C1 segment of cervical spinal cord (tissue), 14 donors: Measurements from ENCODE around the gene DRC1.
A peak's percentile ranks its signal among the peaks of the same experiment; 100 is the strongest.
"Not testable (repeated sequence)": the region's sequence is repeated elsewhere in the genome, so short reads cannot be mapped to it uniquely, and the experiment has no call there.

Experiments
- DNase-seq, 14 donors: peaks; one replicate each; lab custom pipeline; 2025; lab: John Stamatoyannopoulos, UW

The DRC1 gene

DNA sequence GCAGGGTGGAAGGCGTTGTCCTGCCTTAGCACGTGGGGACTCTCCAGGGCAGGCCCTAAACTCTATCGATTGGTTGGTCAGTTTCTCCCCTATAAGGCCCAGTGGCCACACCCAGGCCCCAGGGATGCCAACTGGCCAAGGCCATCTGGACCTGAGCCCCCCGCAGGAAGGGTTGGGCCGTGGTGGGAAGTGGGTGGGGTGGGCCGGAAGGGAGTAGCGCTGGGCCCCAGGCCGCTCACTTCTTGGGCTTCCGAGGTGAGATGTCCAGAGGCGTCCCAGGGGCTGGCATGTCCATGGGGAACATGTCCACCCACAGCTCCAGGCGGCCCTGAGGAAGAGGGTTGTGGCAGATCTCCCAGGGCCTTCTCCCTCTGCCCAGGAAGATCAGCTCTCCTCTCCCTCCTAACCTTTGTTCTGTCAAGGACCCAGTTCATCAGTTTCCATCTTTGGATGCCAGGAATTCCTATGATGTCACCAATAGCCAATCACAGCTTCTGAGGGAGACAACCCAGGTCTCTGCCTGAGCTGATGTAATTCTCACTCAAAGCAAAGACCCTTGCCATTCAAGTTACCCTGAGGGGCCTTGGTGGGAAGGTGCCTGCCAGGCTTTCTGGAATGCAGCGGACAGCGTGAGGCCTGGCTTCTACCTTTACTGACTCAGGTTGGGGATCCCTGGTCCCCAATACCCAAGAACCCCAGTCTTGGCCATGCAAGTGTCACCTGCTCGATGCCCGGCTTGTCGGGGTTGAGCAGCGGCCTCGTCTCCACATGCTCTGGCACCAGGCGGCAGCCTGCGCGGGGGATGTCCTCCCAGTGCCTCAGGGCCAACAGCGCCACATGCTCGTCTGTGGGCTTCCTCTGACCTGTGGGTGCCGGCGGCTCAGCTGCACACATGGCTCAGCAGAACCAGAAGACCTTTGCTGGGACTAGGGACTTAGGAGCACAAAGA lies 61.8 kb downstream of the DRC1 start:
- no peak for DNase-seq

DNA sequence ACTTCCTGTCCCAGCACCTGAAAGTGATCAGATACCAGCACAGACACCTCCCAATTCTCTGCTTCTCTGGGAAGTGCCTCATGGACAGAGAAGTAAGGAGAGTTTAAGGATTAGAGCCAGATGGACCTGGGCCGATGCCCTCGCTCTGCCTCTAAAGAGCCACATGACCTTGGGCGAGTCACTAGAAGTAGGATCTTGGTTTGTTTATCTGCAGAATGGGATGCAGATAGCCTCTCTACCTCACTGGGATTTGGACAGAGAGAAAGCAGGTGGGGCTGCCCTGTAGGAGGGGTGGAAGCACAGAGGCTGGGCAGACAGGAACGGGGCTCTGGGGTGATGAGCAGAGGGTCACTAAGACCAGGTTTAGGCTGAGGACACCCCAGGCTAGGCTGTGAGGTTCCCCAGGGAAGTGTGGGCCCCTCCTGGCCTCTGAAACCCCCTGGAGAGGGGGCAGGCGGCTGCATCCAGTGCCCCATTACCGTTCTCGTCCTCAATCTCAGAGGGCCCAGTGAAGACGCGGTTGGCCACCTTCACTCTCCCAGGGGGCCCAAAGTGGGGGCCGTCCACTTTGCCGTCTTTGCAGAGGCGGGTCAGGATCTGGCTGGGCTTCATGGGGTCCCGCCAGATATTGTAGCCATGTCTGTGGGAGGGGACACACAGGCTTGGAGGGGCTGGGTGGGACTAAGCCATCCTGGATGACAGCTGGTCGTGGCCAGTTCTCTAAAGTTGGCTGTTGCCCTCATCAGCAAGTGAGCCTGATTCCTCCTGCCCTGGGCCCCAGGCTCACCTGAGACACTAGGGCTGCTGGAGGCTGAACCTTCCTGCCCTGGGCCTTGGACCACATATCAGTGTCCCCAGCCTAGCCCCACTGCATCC lies 62.9 kb downstream of the DRC1 start:
- no peak for DNase-seq

DNA sequence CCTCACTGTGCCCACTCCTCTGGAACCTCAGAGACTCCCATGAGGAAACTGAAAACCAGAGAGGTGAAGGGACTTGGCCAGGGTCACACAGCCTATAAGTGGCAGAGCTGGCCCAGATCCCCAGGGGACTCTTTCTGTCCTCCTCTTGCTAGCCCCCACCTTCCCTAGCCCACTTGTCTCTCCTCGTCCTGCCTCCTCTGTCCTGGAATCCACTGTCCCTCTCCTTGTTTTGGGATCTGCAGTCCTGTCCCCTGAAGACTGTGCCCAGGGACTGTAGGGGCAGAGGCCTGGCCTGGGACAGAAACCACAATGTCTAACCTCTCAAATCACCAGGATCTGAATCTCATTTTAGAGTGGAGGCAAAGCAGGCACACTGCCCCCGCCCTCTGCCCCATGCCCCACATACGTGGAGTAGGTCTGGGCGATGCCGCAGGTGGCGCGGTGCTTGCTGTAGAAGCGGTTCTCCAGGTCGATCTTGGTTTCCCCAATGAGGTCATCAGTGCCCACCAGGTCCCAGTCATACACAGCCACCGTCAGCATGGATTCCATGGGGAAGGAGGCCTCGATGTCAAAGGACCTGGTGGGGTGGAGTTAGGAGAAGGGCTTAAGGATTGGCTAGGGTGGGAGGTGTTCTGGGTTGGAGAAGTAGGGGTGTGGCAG lies 63.7 kb downstream of the DRC1 start:
- DNase-seq: no peak

DNA sequence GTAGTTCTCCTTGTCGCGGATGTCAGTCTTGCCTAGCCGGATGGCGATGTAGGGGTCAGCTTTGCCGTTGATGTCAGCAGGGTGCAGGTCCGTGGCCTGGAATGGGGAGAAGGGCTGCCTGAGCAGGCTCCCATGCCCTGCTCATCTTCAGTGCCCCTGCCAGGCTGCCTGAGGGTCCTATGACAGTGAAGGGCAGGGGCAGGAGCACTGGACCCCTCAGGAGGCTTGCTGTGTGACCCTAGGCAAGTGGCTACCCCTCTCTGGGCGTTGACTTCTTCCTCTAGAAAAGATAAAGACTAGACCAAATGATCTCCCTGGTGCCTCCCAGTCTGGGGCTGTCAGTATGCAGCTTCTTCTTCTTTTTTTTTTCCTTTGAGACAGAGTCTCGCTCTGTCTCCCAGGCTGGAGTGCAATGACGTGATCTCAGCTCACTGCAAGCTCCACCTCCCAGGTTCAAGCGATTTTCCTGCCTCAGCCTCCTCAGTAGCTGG lies 64.3 kb downstream of the DRC1 start:
- no peak for DNase-seq

DNA sequence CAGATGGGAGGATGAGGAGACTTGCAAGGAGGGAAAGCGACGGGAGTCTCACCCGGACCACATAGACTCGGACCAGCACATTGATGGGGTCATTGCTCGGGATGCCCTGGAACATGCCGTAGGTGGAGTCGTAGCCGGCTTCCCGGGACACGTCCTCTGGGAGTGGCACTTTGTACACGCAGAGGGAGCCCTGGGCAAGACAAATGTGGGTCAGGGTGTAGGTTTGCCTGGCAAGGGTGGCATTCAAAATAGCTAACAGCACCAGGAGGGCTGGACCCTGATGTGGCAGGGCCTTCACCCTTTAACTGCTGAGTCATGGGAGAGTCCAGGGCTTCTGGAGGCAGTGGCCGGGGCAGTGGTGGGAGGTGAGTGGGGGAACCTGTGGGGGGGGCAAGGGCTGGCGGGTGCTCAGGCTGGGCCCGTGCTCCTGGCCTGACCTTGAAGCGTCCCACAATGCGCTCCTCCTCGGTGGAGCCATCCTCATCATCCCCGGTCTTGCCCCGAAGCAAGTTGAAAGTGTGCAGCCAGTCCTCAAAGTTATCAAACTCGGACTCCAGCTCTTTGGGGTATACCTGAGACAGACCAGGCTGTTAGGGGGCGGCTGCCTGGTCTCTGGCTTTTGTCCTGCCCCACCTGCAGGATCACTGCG lies 65.1 kb downstream of the DRC1 start:
- no peak for DNase-seq

DNA sequence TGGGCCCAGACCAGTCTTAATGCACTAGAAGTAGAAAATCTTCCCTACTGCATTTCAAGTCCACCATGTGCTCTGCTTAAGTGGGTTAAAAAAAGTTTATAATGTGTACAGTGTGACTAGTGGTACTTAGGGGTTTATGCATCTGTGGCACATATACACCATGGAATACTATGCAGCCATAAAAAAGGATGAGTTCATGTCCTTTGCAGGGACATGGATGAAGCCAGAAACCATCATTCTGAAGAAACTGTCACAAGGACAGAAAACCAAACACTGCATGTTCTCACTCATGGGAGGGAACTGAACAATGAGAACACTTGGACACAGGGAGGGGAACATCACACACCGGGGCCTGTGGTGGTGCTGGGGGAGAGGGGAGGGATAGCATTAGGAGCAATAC lies 66.8 kb downstream of the DRC1 start:
- DNase-seq: not testable (repeated sequence)

DNA sequence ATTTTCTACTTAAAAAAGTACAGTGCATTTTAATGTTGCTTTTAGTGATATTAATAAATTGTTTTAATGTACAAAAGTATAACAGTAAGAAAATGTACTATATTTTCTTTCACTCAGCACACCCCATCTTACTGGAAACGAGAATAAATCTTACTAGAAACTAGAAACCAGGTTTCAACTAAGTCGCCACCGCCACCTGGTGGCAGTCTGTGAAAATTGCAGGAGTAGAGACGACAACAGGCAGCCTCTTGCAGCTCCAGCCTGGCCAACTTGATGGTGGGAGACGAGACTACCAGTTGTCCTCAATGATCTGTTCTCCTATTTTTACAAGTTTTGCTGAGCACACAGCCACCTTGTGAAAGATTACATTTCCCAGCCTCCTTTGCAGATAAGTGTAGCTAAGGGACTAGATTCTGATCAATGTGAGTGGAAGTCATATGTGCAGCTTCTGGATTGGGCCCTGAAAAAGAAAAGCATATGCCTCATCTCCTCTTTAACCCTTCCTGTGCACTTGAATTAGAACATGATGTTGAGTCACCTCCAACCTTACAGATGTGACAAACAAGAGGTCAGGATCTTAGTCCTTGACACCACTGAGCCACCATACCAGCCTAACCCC lies 67.5 kb downstream of the DRC1 start:
- DNase-seq: no peak

DNA sequence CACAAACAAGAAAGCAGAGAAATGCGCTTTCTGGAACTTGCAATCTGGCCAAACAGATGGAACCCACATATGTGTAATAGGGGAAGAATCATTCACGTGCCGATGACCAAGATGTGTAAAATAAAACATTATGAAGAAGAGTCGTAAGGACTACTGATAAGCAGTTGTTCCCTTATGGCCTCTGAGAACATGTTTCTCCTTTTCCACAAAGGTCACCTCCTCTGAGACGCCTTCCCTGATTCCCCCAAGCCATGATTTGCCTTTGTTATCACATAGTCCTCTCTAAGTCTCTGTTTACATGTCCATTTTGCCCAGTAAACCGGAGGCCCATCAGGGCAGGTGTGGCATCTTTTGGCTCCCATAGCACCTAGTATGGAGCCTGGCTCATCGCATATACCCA lies 68.2 kb downstream of the DRC1 start:
- no peak for DNase-seq

DNA sequence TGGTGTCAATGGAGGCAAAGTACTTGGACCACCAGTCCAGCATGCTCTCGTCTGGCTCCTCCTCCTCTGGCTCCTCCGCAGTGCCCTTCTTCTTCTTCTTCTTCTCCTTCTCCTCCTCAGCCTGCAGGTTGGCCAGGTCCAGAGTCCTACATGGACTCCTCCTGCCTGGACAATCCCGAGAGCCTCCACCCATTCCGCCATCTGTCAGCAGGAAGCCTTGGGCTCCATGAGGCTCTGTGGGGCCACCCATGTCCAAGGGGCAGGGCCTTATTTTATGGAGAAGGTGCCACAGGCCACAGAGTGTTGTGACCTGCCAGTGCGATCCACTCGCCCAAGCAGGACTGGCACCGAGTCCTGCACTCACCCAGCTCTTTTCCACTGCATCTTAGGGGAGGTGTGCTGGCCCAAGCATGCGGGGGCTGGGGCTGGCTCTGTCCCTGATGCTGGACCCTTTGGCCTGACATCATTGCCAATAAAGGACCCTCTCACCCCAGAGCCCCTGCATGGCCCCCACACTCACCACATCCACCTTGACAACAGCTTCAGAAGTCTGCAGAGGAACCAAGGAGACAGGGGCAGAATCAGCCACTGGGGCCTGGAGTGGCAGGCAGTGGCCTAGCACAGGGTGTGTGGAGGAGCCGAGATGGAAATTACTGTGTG lies 69.0 kb downstream of the DRC1 start:
- DNase-seq: no peak

DNA sequence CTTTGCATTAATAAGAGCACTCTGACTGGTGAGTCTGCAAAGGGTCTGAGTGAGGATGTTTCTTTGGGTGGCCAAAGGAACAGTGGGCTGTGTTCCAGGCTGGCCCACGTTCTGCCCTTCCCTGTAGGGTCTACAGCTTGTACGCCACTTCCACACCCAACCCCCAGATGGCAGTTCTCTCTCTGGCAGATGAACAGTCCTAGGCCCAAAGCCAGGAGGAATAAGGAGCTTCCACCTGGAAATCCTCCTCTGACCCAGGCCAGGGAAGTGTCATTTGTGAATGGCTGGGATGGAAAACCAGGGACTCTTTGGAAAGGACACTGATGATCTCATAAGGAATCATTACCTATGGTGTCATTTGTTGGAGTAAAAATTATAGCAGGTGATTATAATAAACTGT lies 69.6 kb downstream of the DRC1 start:
- peak in 2 of 14 donors; percentile 2 to 82 for DNase-seq

DNA sequence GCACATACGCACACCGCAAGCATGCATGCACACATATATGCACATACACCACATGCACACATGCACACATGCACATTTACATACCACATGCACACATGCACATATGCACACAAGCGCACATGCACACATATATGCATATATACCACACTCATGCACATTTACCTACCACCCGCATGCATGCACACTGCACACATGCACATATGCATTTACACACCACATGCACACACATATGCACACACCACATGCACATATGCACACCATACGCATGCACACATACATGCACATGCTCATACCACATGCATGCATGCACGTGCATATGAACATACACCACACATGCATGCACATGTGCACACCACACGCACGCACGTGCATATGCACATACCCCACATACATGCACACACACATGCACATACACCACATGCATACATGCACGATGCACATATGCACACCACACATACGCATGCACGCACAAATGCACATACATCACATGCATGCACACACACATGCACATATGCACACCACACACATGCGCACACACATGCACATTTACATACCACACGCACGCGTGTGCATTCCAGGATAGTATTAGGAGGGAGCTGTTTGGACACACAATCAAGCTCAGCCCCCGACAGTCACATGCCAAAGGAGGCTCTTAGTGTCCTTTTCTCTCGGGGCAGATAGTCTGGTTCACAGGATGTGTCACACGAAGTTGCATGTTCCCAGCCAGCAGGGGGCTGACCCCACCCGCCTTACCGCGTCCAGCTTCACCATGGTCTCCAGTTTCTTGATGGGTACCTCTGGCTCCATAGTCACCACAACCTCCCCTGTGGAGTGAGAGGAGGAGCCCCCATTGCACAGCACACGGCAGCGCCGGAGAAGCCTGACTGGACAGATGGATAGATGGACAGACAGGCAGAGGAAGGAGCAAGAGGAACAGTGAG lies 70.3 kb downstream of the DRC1 start:
- no peak for DNase-seq

DNA sequence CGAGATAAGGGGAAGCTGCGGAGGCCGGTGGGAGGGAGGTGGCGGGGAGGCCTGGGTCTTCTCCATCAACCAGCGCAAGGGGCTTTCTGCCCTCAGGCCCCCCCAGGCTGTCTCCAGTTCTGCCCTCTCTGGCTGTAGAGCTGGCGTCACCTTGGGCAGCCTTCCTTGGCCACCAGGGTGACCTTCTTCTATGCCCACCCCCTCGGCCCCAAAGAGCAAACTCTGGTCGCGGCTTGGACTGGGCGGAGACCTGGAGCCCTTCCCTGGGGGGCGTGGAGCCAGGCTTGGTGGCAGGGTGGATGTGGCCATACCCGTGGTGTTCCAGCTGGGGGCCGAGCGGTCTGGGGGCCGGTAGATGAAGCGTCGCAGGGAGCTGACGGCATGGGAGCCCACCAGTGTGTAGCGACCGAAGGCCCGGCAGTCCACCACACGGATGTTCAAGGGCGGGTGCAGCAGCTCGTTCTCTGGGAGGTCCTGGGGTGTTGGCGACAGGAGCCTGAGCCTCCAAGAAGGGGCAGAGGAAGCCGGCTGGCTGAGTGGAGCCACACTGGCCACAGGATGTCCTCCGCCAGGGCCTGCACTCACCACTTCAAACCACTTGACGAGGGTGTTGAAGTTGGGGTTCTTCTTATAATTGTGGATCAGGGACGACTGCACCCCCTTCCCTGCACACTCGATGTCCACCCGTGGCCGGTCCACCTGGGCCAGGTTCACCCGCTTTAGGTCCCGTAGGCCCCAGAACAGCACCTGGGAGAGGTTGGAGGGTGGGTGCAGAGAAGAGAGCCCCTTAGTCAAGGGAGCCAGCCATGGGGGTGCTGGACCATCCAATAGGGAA lies 71.3 kb downstream of the DRC1 start:
- DNase-seq: no peak

DNA sequence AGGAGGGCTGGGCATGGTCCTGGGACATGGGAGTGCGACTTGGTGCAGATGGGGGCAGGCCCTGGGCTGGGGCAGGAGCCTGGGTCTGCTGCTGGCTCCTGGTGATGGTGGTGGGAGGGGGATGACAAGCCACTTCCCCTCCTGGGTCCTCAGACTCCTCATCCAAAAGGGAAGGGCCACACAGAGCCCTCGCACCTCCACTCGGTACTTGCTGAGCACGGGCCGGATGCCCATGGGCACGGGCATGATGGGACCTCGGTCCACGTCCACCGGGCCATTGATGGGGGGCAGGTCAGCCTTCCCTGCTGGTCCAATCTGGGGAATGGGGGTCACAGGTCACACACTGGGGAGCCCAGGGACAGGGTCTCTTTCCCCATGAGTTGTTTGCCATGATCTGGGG lies 72.1 kb downstream of the DRC1 start:
- DNase-seq: no peak

DNA sequence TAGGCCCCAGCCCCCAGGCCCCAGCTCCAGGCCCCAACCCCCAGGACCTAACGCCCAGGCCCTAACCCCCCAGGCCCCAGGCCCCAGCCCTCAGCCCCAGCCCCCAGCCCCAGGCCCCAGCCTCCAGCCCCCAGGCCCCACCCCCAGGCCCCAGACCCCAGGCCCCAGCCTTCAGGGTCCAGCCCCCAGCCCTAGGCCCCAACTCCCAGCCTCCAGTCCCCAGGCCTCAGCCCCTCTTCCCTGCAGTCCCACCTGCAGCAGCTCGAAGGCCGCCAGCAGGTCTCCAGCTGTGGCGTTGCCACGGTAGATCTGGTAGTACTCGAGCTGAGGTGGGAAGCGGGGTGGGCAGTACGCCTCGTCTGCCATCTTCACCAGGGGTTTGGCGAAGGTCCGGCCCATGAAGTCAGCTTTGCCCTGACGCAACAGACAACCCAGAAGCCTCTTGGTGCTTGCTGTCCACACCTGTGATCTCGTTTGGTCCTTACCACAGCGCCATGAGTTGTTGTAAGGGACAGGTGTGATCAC lies 72.6 kb downstream of the DRC1 start:
- DNase-seq: no peak

DNA sequence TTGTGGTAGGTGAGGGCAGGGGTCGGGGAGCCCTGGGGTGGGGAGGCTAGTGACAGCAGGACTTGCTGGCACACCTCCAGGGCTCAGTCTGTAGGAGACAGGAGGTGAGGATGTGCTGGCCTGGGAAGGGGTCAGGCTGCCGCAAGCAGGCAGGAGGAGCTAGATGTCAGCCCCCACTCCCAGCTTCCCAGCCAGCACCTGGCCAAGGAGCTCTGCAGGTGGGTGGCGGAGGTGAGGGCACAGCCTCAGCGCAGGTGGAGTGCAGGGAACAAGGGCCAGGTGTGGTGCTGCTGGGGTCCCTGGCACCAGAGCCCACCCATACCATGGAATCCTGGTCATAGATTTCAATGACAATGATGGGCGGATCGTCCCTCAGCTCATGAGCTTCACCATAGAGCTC lies 73.3 kb downstream of the DRC1 start:
- no peak for DNase-seq

DNA sequence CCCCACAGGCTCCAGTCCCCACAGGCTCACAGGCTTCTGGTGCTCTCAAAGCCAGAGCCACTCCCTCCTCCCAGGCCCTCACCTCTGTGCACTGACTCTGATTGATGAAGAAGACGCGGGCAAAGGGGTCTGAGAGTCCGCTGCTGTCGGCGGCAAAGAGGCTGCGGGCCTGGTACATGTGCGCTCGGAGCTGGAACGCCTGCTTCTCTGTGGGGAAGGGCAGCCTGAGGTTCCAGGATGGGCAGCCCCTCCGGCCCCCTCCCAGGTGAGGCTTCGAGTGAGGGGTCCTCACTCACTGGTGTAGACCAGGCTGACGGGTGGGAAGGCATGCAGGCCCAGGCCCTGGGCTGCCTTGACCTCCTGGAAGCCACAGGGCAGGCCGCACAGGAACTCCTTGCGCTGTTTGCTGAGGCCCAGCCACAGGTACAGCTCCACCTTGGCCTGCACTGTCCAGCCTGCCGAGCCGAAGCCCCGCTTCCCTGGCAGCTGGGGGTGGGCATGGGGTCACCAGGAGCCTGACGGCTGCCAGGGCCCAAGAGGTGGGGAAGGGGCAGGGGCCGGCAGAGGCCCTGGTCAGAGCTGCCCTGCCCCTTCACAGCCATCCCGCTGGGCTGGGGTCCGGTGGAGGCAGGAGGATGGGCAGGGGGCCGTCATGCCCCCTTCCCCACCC lies 74.2 kb downstream of the DRC1 start:
- no peak for DNase-seq

DNA sequence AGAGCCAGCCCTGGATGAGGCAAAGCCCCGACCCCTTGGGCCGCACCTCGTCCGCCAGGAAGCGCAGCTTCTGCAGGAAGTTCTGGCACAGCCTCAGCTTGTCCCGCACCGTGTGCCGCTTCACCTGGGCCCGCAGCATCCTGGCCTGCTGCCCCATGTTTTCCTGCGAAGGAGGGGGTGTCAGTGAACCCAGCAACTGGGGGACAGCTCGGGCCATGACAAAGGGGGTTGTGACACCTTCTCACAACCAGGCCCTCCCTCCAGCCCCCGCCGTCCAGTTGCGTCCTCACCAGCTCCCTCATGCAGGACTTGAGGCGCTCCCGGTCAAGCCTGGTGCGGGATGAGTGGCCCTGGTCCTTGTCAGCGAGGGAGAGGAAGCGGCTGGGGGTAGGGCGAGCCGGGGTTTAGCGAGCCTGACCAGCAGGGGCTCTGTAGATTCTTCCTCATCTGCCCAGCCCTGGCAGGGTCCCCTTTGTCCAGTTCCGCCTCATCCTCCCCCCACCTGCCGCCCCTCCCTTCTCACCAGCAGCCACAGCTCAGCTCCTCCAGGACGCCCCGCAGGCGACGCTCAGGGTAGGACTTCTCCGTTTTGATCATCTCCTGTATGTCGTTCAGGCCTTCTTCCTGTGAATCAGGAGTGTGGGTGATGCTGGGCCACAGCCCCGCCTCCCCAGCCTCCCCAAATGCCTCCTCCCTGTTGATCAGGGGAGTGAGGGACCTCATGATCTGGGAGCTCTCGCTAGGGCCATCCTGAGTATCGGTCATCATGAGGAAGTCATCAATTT lies 75.6 kb downstream of the DRC1 start:
- no peak for DNase-seq
